Astrocyte (in vitro differentiated cells and primary cell): ENCODE measurements around the gene ARHGAP11A. TPM values are rescaled to one million over a fixed set of nuclear protein-coding genes. Genes with fewer than 3 reads are reported as not detected.
A peak's percentile ranks its signal among the peaks of the same experiment; 100 is the strongest.

ENCODE experiments used
- DNase-seq: peaks from one replicate; pipeline ENCODE4 v3.0.0-alpha.2; 2010; ENCODE audit warnings: low read depth
- FAIRE-seq: peaks from 2 replicates; lab custom pipeline; 2011; peaks lifted over from hg19 to GRCh38; lab: Jason Lieb, UNC
- H2AFZ ChIP-seq: 2 replicates; pipeline ENCODE4 v1.6.0; 2012; ENCODE audit warnings: low read depth, low read length, inconsistent platforms
- H3K27ac ChIP-seq: 2 replicates; pipeline ENCODE4 v1.5.1; 2011; ENCODE audit warnings: low read depth, low read length, inconsistent platforms
- H3K27me3 ChIP-seq: 2 replicates; pipeline ENCODE4 v1.6.0; 2011; ENCODE audit warnings: low read length, inconsistent platforms; ENCODE audit not compliant: insufficient read depth
- H3K36me3 ChIP-seq: 2 replicates; pipeline ENCODE4 v1.5.1; 2011; ENCODE audit warnings: low read length, inconsistent platforms; ENCODE audit not compliant: insufficient read depth
- H3K4me1 ChIP-seq: 2 replicates; pipeline ENCODE4 v1.5.1; 2011; ENCODE audit warnings: low read length, inconsistent platforms; ENCODE audit not compliant: insufficient read depth
- H3K4me2 ChIP-seq: 2 replicates; pipeline ENCODE4 v1.6.0; 2012; ENCODE audit warnings: low read length, inconsistent platforms
- H3K4me3 ChIP-seq: 2 replicates; pipeline ENCODE4 v1.5.1; 2011; ENCODE audit warnings: low read depth, mild to moderate bottlenecking, low read length, inconsistent platforms; ENCODE audit not compliant: insufficient read depth
- H3K79me2 ChIP-seq: 2 replicates; pipeline ENCODE4 v1.6.0; 2012; ENCODE audit warnings: mild to moderate bottlenecking, low read length, inconsistent platforms; ENCODE audit not compliant: insufficient read depth
- H3K9ac ChIP-seq: 2 replicates; pipeline ENCODE4 v1.6.0; 2012; ENCODE audit warnings: mild to moderate bottlenecking, low read length, inconsistent platforms
- H3K9me3 ChIP-seq: 2 replicates; pipeline ENCODE4 v1.5.1; 2012; ENCODE audit warnings: low read depth, mild to moderate bottlenecking, low read length, inconsistent platforms; ENCODE audit not compliant: insufficient read depth
- H4K20me1 ChIP-seq: 2 replicates; pipeline ENCODE4 v1.6.0; 2012; ENCODE audit warnings: low read length, inconsistent platforms; ENCODE audit not compliant: insufficient read depth
- H3K27ac Mint-ChIP-seq: one replicate; pipeline ENCODE4 v1.8.0; 2021; ENCODE audit warnings: mild to moderate bottlenecking, mixed read lengths; ENCODE audit not compliant: unreplicated experiment
- H3K27me3 Mint-ChIP-seq: one replicate; pipeline ENCODE4 v1.8.0; 2021; ENCODE audit warnings: low read depth, mixed read lengths; ENCODE audit not compliant: unreplicated experiment
- H3K36me3 Mint-ChIP-seq: one replicate; pipeline ENCODE4 v1.8.0; 2021; ENCODE audit warnings: low read depth, mixed read lengths; ENCODE audit not compliant: unreplicated experiment
- H3K4me1 Mint-ChIP-seq: one replicate; pipeline ENCODE4 v1.8.0; 2021; ENCODE audit warnings: low read depth, mixed read lengths; ENCODE audit not compliant: unreplicated experiment
- H3K4me3 Mint-ChIP-seq: one replicate; pipeline ENCODE4 v1.8.0; 2021; ENCODE audit warnings: mild to moderate bottlenecking, moderate library complexity, mixed read lengths; ENCODE audit not compliant: unreplicated experiment
- H3K9me3 Mint-ChIP-seq: one replicate; pipeline ENCODE4 v1.8.0; 2021; ENCODE audit warnings: mild to moderate bottlenecking, mixed read lengths; ENCODE audit not compliant: unreplicated experiment
- CTCF ChIP-seq: IDR thresholded peaks from 2 replicates; pipeline ENCODE4 v1.5.1; 2011; ENCODE audit warnings: low read depth, mild to moderate bottlenecking, inconsistent platforms, low read length, moderate library complexity; ENCODE audit not compliant: insufficient read depth
- EZH2 ChIP-seq: IDR thresholded peaks from 2 replicates; pipeline ENCODE4 v1.6.1; 2012; ENCODE audit warnings: mild to moderate bottlenecking, low read length, inconsistent platforms; ENCODE audit not compliant: insufficient read depth
- total RNA-seq: library from RNA; stranded (reverse); gene quantifications from 2 replicates; pipeline ENCODE4 v1.2.1, GENCODE V29; 2021

Gene ARHGAP11A
- total RNA-seq, 1 donor from 2014 or later: 15.5 TPM

DNA sequence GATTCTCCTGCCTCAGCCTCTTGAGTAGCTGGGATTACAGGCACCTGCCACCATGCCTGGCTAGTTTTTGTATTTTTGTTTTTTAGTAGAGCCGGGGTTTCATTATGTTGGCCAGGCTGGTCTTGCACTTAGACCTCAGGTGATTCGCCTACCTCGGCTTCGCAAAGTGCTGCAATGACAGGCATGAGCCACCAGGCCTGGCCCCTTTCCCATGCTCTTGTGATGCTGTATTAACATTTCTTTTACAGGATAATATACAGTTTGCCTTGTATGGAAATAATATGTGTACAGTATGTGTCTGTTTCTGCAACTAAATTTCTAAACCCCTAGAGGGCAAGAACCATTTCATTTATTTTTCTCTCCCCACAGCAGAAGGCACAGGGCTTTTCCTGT, 64.0 kb downstream of the ARHGAP11A start:
- Mint-ChIP-seq H3K36me3 (no peaks in the 10 kb centered on the region), H3K4me1 (peaks cover 22% of the 10 kb centered on the region), H3K9me3 (no peaks in the 10 kb centered on the region), H3K4me3 (no peak overlapping the region), H3K27me3 (no peaks in the 10 kb centered on the region), H3K27ac (no peak overlapping the region)
- Histone ChIP-seq H2AFZ (no peak overlapping the region), H3K4me1 (peaks cover 35% of the 10 kb centered on the region), H3K9me3 (no peaks in the 10 kb centered on the region), H3K4me3 (no peak overlapping the region), H3K27me3 (no peaks in the 10 kb centered on the region), H3K27ac (no peak overlapping the region), H3K9ac (no peak overlapping the region), H4K20me1 (no peaks in the 10 kb centered on the region), H3K36me3 (no peaks in the 10 kb centered on the region), H3K4me2 (no peak overlapping the region), H3K79me2 (no peaks in the 10 kb centered on the region)
- TF ChIP-seq EZH2 (no peak), CTCF (no peak)
- FAIRE-seq: no peak
- no peak for DNase-seq

GRCh38 chr15:32682569-32682968, 67.3 kb downstream of the ARHGAP11A start:
- DNase-seq: peak; percentile 96
- peak overlapping the region; percentile 91 for H3K27ac ChIP-seq

More at GRCh38 chr15:32682569-32682968, 67.3 kb downstream of the ARHGAP11A start:
- Histone ChIP-seq H3K4me3 (peak overlapping the region; percentile 13), H4K20me1 (no peaks in the 10 kb centered on the region), H3K4me2 (peak overlapping the region; percentile 66), H3K27me3 (no peaks in the 10 kb centered on the region), H3K79me2 (no peaks in the 10 kb centered on the region), H3K9me3 (peaks cover 5% of the 10 kb centered on the region), H3K36me3 (no peaks in the 10 kb centered on the region), H3K9ac (peak overlapping the region; percentile 76), H3K4me1 (peaks cover 42% of the 10 kb centered on the region), H2AFZ (no peak overlapping the region)
- Mint-ChIP-seq H3K9me3 (no peaks in the 10 kb centered on the region), H3K4me3 (no peak overlapping the region), H3K4me1 (peaks cover 43% of the 10 kb centered on the region), H3K27ac (peak overlapping the region; percentile 86), H3K36me3 (no peaks in the 10 kb centered on the region), H3K27me3 (no peaks in the 10 kb centered on the region)
- peak; percentile 88 for FAIRE-seq
- TF ChIP-seq CTCF: no peak
- TF ChIP-seq EZH2: no peak
